GM18519 (cell line): ENCODE measurements around the gene KNOP1.
"Not testable (repeated sequence)": the region's sequence is repeated elsewhere in the genome, so short reads cannot be mapped to it uniquely, and the experiment has no call there.

Experiments
- ATAC-seq: cut with Tn5 transposase; IDR thresholded peaks from one replicate; pipeline ENCODE4 v1.9.1; 2021; ENCODE audit warnings: mild to moderate bottlenecking, moderate library complexity; ENCODE audit not compliant: unreplicated experiment, low FRiP score

KNOP1 gene

DNA sequence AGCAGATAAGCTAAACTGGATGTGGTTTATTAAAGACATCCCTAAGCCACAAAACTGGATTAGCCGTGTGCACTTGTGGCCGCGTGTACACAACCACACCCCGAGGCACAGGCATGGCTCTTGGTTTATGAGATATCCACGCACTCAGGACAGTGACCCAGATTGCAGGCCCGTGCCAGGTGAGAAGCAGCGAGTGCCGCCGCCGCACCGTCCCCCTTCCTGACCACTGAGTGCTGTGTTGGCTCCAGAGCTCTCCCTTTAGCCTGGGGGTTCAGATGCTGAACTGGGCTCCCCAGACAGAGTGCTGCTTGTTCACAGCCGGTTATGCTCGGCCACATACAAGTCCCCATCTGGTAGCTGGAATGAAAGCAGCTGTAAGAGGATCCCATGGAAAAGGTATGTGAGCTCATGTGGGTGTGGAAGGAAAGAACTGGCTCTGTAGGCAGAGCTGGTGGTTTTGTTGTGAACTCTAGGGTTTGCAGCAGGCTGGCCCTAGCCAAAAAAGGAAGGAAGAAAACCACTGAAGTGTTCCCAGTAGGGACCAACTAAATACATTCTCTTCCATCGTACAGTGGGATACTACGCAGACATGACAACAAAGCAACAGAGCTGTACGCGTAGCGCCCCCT is 29.5 kb downstream of the KNOP1 start:
- no peak for ATAC-seq

DNA sequence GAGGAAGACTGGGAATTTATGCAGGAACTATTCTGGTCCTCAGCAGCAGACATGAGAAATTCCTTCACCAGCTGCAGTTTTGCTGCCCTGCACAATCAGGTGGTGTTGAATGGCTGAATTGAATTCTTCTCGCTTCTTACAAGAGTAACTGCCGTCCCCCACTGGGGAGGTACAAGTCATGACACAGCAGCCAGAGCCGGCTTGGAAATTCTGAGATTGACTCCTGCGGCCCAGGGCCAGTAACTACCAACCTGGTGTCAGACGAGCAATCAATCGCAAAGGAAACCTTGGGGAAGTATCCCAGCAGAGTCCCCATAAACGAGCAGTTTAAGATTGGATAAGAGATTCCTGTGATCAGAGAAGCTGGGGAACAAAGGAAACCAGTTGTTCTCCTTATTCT is 30.7 kb downstream of the KNOP1 start:
- no peak for ATAC-seq

DNA sequence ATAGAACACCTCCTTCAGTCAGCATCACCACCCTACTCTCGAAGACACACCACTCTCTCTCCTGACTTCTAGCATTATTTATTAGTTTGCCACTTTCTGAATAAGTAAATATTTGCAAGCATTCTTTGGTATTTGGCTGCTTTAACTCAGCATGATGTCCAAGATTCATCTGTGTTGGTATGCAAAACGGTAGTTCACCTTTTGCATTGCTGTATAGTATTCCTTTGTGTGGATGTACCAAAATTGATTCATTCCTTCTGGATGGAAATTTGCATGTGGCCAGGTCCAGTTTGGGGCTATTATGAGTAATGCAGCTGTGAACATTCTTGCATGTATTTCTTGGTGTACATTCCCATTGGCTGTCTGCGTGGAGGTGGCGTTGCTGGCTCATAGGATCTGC is 32.9 kb downstream of the KNOP1 start:
- no peak for ATAC-seq

DNA sequence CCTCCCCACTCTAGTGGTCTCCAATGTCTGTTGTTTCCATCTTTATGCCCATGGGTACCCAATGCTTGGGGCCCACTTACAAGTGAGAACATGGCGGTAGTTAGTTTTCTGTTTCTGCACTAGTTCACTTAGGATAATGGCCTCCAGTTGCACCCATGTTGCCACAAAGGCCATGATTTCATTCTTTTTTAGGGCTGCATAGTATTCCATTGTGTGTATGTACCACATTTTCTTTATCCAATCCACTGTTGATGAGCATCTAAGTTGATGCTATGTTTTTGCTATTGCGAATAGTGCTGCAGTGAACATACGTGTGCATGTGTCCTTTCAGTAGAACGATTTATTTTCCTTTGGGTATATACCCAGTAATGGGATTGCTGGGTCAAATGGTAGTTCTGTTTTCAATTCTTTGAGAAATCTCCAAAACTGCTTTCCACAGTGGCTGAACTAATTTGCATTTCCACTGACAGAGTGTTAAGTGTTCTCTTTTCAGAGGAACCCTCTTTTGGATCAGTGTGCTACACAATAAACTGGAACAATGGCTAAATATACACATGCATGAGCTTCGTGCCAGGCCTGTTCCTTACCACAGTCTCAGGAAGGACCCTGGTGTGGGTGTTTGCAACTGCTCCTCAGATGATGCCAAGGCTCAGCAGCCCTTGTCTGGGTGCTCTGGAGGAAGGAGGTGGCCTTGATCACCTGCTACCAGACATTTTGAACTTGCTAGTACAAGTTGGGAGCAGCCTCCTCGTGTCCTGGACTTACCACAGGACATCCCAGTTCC is 34.4 kb downstream of the KNOP1 start:
- no peak for ATAC-seq

DNA sequence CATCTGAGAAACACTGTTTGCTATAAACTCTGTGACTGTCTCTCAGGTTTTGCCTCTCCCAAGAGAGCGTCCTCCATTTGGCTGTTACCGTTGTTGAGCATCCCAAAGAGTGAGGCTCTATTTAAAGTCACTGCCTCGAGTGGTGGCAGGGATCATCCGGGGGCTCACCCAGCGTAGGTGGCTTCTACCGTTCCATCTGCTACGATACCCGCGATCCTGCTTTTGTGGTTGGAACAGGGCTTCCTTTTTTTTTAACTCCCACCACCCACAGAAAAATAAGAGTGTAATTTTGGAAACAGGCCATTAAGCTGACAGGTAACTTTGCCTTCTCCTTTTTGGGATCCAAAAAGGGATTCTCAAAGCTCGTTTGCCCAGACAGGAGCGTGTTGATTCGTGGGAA is 36.4 kb downstream of the KNOP1 start:
- ATAC-seq = no peak

DNA sequence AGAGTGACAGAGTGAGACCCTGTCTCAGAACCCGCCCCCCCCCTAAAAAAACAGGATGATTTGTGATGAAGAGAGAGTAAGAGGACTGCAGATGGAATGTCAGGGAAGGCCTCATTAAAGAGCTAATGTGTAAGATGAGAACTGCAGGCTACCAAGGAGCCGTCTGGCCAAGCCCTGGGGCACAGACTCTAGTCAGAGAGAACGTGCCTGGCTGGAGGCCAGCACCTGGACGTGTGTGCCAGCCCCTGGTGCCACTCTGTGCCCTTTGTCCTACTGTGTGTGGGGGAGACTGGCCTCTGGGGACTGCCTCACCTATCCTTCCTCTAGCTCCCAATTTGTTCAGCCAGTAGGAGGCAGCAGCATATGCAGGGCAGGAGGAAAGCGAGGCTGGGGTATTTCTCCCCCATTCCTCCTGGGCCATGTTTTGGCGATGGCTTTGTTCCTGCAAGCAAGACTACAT is 37.1 kb downstream of the KNOP1 start:
- no peak for ATAC-seq

DNA sequence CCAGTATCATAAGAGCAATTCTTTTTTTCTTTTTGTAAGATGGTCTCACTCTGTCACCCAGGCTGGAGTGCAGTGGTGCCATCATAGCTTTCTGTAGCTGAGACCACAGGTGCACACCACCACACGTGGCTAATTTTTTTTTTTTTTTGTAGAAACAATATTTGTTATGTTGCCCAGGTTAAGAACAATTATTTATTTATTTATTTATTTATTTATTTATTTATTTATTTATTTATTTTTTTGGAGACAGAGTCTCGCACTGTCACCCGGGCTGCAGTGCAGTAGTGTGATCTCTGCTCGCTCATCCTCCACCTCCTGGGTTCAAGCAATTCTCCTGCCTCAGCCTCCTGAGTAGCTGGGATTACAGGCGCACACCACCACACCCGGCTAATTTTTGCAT is 38.7 kb downstream of the KNOP1 start:
- ATAC-seq = not testable (repeated sequence)

DNA sequence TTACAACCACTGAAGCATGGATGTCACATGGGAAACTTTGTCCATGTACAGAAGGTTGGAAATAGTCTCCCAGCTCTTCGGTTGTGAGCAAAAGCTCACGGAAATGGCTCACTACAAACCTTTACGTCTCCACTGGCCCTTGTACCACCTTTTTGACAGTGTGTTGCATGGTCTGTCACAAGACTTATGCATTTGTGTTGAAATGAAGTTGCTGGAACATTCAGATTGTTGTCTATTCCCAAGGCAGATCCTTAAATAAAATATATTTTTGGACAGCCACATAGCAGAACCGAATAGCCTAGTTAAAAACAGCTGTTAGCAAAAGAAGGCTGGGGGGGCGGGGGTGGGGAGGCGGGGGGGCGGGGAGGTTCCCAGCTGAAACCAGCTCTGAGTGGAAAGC is 39.2 kb downstream of the KNOP1 start:
- ATAC-seq = no peak

DNA sequence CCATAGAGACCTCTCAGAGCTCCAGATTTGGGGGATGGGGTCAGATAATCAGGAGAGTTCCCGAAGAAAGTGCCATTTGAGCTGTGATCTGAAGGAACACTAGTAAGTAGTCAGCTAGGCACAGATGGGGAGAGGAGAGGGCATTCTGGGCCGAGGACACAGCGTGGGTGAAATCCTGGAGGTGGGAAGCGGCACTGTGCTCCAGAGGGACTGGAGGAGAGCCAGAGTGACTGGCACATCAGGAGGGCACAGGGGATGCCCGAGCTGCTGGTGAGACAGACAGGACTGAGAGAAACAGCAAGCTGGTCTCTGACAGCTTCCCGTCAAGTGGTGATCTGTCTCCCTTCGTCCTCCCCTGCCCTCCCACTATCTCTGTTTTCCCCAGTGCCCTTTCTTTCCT is 40.6 kb downstream of the KNOP1 start:
- no peak for ATAC-seq

DNA sequence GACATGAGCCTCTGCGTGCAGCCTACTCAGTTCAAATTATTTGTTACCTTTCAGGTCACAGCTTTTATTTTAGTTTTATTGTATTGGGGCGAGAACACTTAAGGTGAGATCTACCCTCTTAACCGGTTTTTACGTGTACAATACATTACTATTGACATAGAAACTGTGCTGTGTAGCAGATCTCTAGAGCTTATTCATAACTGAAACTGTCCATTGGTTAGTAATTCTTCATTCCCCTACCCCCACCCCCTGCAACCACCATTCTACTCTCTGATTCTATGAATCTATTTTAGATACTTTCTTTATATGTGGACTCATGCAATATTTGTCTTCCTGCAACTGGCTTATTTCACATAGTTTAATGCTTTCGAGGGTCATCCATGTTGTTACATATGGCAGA is 43.5 kb downstream of the KNOP1 start:
- no peak for ATAC-seq

DNA sequence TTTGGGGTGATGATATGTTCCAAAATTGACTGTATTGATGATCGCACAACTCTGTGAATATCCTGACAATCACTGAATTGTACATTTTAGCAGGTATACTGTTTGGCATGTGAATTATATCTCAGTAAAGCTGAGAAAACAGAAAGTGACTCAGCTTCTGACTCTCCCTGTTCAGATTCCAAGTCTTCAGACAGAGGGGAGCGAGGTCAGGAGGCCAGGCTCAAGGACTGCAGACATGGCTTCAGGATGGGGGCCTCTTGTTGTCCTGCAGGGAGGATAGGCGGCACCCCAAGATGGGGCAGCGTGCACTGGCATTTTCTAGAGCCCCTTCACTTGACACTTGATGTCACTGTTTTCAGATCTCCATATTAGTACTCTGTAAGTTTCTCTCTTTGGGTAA is 45.6 kb downstream of the KNOP1 start:
- ATAC-seq = no peak

DNA sequence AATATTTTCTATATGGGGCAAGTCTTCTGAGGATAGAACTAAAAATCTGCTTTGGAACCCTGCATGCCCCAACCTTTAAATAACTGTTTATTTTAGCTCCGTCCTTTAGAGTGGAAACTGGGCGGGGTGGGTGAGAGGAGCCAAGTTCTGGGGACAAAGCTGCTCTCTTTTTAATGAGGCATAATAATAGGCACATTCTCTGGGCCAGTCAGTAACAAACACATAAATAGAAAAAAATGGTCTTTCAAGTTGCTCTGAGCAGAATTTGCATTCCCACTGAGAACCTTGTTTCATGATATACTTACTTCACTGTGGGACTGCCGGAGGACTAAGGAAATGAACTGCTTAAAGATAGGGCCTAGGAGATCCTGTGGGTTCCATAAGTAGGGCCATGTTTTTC is 51.5 kb downstream of the KNOP1 start:
- no peak for ATAC-seq

DNA sequence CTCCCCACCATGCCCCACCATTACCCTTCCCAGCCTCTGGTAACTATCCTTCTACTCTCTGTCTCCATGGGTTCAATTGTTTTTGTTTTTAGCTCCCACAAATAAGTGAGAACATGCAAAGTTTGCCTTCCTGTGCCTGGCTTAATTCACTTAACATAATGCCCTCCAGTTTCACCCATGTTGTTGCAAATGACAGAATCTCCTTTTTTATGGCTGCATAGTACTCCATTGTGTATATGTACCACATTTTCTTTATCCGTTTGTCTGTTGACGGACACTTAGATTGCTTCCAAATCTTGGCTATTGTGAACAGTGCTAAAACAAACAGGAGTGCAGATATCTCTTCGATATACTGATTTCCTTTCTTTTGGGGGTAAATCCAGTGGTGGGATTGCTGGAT is 52.7 kb downstream of the KNOP1 start:
- ATAC-seq = not testable (repeated sequence)

DNA sequence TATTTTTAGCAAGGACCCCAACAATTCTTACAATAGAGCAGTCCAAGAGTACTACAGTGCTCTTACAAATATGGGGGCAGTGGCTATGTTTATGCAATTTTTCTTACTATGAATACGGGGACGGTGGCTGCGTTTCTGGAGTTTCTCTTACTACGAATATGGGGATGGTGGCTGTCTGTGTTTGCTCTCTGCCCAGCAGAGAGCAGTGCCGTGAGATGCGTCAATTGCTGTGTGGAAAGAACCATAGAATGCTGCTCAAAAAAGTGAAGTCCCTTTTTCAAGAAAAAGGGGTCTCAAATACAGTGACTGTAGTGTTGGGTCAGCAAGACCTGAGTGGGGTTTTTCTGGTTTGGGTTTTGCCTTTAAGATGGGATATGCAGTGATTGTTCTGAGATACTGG is 53.9 kb downstream of the KNOP1 start:
- no peak for ATAC-seq

DNA sequence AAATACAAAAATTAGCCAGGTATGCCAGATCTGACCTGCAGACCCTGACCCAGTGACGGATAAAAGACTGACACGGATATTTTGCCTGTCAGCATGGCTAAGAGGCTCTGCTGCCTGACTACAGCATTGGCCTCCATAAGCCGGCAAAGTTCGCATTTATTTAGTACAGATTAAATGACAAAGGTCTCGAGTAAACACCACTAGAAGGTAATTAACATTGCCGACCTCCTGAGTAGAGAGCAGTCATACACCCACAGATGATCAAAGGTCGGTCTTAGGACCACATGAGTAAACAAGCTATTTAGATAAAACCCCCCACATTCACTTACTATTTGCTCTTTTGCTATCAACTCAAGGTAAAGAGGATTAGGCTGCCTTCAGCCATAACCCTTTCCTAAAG is 55.7 kb downstream of the KNOP1 start:
- ATAC-seq = no peak

DNA sequence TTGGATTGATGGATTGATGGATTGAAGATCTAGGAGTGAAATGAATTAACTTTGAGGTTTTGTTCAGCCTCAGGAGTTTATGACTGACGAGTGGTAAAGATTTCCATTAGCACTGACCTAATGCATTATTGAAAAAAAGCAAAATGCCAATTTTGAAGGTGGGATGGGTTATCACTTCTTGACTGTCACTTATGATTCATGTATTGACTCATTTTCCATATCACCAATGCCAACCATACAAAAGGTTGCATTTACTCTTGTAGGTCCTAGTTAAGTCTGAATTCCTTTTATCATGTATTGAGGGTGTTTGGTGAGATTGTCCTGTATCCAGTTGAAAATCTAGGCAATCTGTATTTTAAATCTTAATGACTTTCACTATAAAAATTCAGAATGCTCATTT is 57.6 kb downstream of the KNOP1 start:
- ATAC-seq = no peak

DNA sequence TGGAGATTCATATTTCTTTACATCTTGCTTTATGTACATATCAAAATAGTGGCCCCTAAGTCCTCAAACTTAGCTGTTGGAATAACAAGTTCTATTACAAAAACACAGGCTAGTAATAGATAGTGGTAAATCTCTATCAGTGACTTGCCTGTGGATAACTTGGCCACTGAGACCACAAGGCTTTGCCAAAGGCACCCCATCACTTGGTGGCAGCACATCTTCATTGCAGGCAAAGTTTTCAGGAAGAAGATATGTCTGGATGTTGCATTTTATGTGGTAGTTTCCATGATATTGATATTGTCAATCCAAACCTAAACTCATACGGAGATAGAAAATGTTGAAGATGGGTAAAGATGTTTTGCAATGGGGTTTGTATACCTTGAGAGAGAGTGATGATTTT is 58.5 kb downstream of the KNOP1 start:
- no peak for ATAC-seq

DNA sequence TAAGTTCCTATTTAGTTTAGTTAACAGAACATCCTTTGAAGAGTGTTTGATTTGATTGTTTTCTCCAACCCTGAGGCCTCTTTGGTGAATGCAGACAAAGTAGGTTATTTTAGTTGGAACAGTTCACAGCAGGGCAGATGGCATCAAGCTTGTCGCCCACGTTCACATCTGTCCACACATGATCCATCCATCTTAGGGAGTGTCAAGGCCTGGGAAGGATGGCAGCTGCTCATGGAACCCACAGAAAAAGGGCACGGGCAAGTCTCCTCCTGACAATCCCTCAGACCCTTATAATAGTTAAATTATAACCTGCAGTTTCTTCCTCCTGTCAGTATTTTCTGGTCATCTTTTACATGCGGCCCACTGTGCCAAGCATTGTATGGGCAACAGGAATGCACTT is 60.2 kb downstream of the KNOP1 start:
- ATAC-seq = no peak

DNA sequence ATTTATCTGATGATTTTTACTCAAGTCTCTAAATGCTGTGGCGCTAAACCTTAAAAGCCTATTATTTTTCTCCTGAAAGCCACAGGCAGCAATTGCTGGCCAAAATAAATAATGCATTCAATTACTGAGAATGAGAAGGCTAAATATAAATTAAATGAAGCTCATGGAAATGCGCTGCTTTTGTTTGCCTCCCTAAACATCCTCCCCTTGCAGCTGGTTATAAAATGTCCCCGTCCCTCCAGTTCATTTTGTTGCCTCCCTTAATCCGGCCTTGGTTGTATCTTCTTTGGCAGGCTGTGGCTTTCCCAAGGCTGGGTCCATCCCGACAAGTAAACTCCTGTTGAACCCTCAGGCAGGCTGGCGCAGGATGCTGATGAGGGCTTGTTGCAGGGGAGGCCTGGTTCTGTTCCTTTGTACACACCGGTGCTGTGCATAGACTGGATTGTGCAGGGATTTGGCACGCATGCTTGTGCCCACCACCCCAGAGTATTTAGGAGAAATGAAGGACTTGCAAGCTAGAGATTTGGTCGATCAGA is 62.7 kb downstream of the KNOP1 start:
- ATAC-seq = no peak

DNA sequence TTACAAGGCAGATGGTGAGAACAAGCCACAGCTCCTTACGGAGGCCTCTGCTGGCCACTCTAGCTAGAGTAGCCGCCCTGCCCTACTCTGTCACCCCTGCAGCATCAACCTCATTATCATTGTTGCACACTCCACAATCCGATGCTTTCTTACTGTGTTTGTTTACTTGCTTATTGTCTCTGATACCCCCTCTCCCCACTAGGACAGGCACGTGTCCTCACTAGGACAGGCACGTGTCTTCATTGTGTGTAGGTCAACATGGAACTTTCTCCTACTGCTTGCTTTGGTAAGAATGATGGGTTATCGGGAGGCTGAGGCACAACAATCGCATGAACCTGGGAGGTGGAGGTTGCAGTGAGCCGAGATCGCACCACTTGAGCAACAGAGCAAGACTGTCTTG is 63.9 kb downstream of the KNOP1 start:
- no peak for ATAC-seq
